Activated CD8-positive, alpha-beta T cell treated with anti-CD3 and anti-CD28 coated beads for 36 hours (primary cell): ENCODE measurements around the gene ZNF547. TPM values are rescaled to one million over a fixed set of nuclear protein-coding genes. Genes with fewer than 3 reads are reported as not detected.

Experiments used
- ATAC-seq: fragments of 200-7000 bp; cut with Tn5 transposase; one replicate; pipeline ENCODE4 v1.10.0; 2021; ENCODE audit warnings: mild to moderate bottlenecking, moderate library complexity
- CTCF ChIA-PET: fragments of 350-600 bp; sonication (Branson Sonifier 250); formaldehyde crosslinking; loops from one replicate; lab custom pipeline; 2021; ENCODE audit warnings: antibody characterized with exemption; lab: Charles Lee
- POLR2A ChIA-PET: fragments of 350-600 bp; sonication (Branson Sonifier 250); formaldehyde crosslinking; loops from one replicate; lab custom pipeline; 2021; ENCODE audit warnings: antibody characterized with exemption; lab: Charles Lee
- DNase-seq: peaks from one replicate; pipeline ENCODE4 v3.0.0-alpha.2; 2020
- H3K27ac Mint-ChIP-seq: one replicate; pipeline ENCODE4 v1.8.0; 2021; ENCODE audit warnings: mild to moderate bottlenecking, mixed read lengths
- H3K27me3 Mint-ChIP-seq: one replicate; pipeline ENCODE4 v1.8.0; 2021; ENCODE audit warnings: mixed read lengths
- H3K36me3 Mint-ChIP-seq: one replicate; pipeline ENCODE4 v1.8.0; 2021; ENCODE audit warnings: low read depth, mixed read lengths
- H3K4me1 Mint-ChIP-seq: one replicate; pipeline ENCODE4 v1.8.0; 2021; ENCODE audit warnings: low read depth, mixed read lengths
- H3K4me3 Mint-ChIP-seq: one replicate; pipeline ENCODE4 v1.8.0; 2021; ENCODE audit warnings: mild to moderate bottlenecking, moderate library complexity, mixed read lengths
- H3K9me3 Mint-ChIP-seq: one replicate; pipeline ENCODE4 v1.8.0; 2021; ENCODE audit warnings: mixed read lengths
- intact Hi-C: fragments of 100-400 bp; cut with micrococcal nuclease; formaldehyde crosslinking; loops from one replicate; pipeline ENCODE4 v1.10.0; 2022
- total RNA-seq, 2 experiments: library from RNA; stranded (reverse); gene quantifications; one replicate each; pipeline ENCODE4 v1.2.3, GENCODE V29; 2021
- TF ChIP-seq, protein P1 (sequence below): fragments of 200-600 bp; IDR thresholded peaks from one replicate; pipeline ENCODE4 v1.8.0; 2022; ENCODE audit warnings: antibody characterized with exemption, mild to moderate bottlenecking

ZNF547 gene
- total RNA-seq, 2 experiments from 2014 or later: 1.3 to 1.5 TPM

DNA sequence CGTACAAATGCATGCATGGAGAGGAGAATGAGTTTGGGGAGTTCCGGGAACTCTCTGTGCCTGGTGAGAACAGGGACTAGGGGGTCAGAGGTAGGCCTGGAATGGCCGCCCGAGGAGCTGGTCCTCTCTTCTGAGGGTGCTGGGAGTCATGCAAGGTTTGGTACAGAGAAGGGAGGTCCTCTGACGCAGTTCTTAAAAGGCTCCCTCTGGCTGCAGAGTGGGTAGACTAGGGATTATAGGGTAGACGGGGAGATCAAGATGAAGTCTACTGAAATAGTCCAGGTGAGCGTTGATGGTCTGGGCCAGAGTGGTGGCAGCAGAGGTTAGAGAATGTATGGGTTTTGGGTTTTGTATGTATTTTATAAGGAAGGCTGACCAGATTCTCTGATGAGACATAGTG, 11.5 kb upstream of the ZNF547 start:
- ChIA-PET POLR2A (no interaction called here), CTCF (no interaction called here)
- TF ChIP-seq, protein P1, sequence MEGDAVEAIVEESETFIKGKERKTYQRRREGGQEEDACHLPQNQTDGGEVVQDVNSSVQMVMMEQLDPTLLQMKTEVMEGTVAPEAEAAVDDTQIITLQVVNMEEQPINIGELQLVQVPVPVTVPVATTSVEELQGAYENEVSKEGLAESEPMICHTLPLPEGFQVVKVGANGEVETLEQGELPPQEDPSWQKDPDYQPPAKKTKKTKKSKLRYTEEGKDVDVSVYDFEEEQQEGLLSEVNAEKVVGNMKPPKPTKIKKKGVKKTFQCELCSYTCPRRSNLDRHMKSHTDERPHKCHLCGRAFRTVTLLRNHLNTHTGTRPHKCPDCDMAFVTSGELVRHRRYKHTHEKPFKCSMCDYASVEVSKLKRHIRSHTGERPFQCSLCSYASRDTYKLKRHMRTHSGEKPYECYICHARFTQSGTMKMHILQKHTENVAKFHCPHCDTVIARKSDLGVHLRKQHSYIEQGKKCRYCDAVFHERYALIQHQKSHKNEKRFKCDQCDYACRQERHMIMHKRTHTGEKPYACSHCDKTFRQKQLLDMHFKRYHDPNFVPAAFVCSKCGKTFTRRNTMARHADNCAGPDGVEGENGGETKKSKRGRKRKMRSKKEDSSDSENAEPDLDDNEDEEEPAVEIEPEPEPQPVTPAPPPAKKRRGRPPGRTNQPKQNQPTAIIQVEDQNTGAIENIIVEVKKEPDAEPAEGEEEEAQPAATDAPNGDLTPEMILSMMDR: no peak
- intact Hi-C loops: no loop called here
- Mint-ChIP-seq H3K4me1 (peaks cover 27% of the 10 kb centered on the region), H3K4me3 (peak overlapping the region; percentile 96), H3K36me3 (peaks cover 55% of the 10 kb centered on the region), H3K27ac (peak overlapping the region; percentile 93), H3K9me3 (peaks cover 36% of the 10 kb centered on the region), H3K27me3 (no peaks in the 10 kb centered on the region)
- ATAC-seq: peak; percentile 2
- peak; percentile 7 for DNase-seq

DNA sequence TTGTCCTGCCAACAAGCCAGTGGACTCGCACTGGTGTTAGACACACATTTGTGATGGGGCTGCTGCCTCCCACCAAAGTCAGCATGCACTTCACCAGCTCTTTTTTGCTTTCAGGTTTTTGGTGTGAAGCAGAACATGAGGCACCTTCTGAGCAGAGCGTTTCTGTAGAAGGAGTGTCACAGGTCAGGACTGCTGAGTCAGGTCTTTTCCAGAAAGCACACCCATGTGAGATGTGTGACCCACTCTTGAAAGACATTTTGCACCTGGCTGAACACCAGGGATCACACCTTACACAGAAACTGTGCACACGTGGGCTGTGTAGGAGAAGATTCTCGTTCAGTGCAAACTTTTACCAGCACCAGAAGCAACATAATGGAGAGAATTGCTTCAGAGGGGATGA, 7.4 kb upstream of the ZNF547 start:
- Mint-ChIP-seq H3K27me3 (no peaks in the 10 kb centered on the region), H3K36me3 (peaks cover 83% of the 10 kb centered on the region), H3K4me3 (no peak overlapping the region), H3K27ac (no peak overlapping the region), H3K4me1 (peaks cover 20% of the 10 kb centered on the region), H3K9me3 (peaks cover 51% of the 10 kb centered on the region)
- CTCF ChIA-PET: no interaction called here
- no peak for ATAC-seq
- POLR2A ChIA-PET: no interaction called here
- DNase-seq: no peak
- intact Hi-C loops: no loop called here
- TF ChIP-seq, protein P1: no peak

DNA sequence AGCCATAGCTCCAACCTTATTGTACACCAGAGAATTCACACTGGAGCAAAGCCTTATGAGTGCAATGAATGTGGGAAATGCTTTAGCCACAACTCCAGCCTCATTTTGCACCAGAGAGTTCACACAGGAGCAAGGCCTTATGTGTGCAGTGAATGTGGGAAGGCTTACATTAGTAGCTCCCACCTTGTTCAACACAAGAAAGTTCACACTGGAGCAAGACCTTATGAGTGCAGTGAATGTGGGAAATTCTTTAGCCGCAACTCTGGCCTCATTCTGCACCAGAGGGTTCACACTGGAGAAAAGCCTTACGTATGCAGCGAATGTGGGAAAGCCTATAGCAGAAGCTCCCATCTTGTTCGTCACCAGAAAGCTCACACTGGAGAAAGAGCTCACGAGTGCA, 5.9 kb upstream of the ZNF547 start:
- TF ChIP-seq, protein P1: no peak
- CTCF ChIA-PET: interaction anchor here (0.8 kb wide), 1 partner anchor 27 kb away, joined by 4 read pairs; no protein-coding TSS in a partner anchor

DNA sequence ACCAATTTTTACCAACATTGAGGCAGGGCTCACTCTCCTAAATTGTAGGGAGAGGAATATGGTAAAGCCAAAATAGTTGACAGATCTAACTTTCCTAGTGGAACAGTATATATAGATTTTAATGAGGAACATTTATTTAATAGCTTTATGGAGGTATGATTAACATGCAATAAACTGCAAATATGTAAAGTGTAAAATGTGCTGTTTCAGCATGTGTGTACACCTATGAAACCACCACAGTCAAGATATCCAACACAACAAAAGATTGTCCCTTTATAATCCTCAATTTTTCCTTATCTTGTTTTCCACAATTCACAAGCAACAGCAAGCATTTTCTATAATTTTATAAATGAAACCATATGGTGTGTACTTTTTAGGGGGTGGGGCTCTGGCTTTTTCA, 4.1 kb upstream of the ZNF547 start:
- DNase-seq: no peak
- peaks cover 70% of the 10 kb centered on the region for H3K36me3 Mint-ChIP-seq
- peaks cover 14% of the 10 kb centered on the region for H3K4me1 Mint-ChIP-seq
- H3K9me3 Mint-ChIP-seq: peaks cover 48% of the 10 kb centered on the region
- H3K27ac Mint-ChIP-seq: no peak overlapping the region
- intact Hi-C loops: no loop called here
- no peaks in the 10 kb centered on the region for H3K27me3 Mint-ChIP-seq
- POLR2A ChIA-PET: no interaction called here
- ATAC-seq: no peak
- TF ChIP-seq, protein P1: no peak
- H3K4me3 Mint-ChIP-seq: no peak overlapping the region
- CTCF ChIA-PET: no interaction called here

More for the DNA sequence above, 5.9 kb upstream of the ZNF547 start:
- no peak overlapping the region for H3K27ac Mint-ChIP-seq
- peaks cover 52% of the 10 kb centered on the region for H3K9me3 Mint-ChIP-seq
- H3K4me3 Mint-ChIP-seq: no peak overlapping the region
- H3K36me3 Mint-ChIP-seq: peaks cover 77% of the 10 kb centered on the region
- intact Hi-C loops: no loop called here
- peaks cover 10% of the 10 kb centered on the region for H3K4me1 Mint-ChIP-seq
- DNase-seq: no peak
- H3K27me3 Mint-ChIP-seq: no peaks in the 10 kb centered on the region
- ATAC-seq: no peak
- POLR2A ChIA-PET: no interaction called here

DNA sequence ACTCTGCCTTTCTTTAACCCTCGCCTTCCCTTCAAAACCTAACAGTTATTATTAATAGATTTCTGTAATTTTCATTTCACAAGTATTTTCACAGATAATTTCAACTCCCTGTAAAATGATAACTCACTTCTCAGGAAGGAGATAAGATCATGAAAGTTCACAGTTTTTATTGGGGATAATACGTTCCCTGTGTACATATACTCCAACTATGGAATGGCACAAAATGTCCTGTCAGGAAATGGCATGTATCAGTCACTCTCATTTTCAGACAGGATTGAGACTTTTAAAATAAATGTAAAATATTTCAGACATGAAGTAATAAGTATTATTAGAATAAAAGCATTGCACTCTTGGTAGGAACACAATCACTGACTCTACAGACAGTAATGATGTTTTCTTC, 932 bp upstream of the ZNF547 start:
- Mint-ChIP-seq H3K4me3 (peak overlapping the region; percentile 86), H3K27me3 (no peaks in the 10 kb centered on the region), H3K36me3 (peaks cover 47% of the 10 kb centered on the region), H3K9me3 (peaks cover 34% of the 10 kb centered on the region), H3K4me1 (peaks cover 14% of the 10 kb centered on the region), H3K27ac (peak overlapping the region; percentile 97)
- TF ChIP-seq, protein P1: no peak
- intact Hi-C loops: loop anchor here (10.0 kb wide), 1 partner anchor 78 kb away; the partner anchor contains the start of gene ZNF460
- POLR2A ChIA-PET: interaction anchor here (1.7 kb wide), 1 partner anchor 8 kb away, joined by 4 read pairs; no protein-coding TSS in a partner anchor
- DNase-seq (no peak), ATAC-seq (no peak)
- CTCF ChIA-PET: no interaction called here
